GM21360 (cell line): ENCODE results near the gene MRPL24.
"Not testable (repeated sequence)": the region's sequence is repeated elsewhere in the genome, so short reads cannot be mapped to it uniquely, and the experiment has no call there.

Source experiments
- ATAC-seq: cut with Tn5 transposase; IDR thresholded peaks from one replicate; pipeline ENCODE4 v1.9.1; 2021; ENCODE audit warnings: mild to moderate bottlenecking, moderate library complexity; ENCODE audit not compliant: unreplicated experiment

The MRPL24 gene

DNA sequence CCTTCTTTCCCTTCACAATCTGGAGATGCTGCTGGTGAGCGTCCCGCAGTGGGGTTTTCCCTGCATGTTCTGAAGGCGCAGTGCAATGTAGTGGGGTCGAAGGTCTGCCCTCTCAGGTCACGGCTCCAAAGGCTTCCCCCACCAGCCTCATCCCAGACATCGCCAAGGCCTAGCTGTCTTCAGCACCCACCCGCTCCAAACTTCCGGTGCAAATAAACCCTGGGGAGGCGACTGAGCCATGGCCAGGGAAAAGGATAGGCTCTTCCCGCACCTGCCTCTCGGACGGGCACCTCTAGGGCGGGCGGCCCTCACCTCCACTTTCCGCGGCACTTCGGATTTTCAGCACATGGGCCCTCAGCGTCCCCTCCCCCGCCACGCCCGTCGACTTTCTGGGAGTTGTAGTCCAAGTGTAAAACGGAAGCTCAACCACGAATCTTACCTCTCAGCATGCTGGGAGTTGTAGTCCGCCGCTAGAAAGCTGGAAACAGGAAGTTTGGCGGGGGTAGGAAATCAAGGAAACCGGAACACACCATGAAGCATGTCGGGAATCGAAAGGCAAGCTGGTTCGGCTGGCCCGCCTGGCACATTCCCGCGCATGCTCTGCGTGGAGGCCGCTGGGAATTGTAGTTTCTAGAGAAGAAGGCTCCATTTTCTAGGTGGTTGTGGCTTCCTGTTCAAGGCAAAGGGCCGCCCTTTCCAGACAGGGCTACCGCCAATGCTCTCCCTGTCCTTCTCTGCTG lies at the start of gene MRPL24:
MRPL24 (minus strand) TSS at position 348 of the 740 bp plus-strand sequence. CDS start 2,384 bp downstream, outside the sequence.
- ATAC-seq = peak; percentile 77

DNA sequence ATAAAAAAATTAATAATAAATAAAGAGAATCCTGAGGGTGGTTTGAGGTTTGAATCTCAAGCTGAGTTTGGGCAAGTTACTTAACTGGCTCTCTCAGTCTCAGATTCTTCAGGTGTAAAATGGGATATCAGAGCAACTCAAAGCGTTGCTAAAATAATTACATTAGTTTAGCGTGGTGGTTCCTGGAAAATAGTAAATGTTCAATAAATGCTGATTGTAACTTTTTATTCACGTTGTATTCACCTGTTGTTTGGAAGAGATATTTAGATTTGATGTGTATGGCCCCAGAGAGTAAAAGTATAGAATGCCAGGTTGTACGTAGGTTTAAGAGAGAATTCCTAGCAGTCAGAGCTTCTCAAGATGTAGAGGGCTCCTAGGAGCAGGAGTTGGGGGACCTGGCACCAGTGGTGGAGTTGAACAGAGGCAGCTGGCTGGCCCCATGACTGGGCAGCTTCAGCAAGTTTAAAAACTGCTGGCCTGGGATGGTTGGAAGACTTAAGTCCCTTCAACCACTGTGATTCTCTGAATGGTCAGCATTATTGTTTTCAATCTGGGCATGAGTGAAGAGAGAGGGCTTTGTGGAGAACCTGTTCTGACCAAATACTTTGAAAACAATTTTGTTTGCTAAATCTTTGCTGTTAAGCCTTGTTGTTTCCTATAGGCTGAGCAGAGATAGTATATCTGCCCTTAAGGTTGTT lies 48.9 kb upstream of the MRPL24 start:
- ATAC-seq = no peak

DNA sequence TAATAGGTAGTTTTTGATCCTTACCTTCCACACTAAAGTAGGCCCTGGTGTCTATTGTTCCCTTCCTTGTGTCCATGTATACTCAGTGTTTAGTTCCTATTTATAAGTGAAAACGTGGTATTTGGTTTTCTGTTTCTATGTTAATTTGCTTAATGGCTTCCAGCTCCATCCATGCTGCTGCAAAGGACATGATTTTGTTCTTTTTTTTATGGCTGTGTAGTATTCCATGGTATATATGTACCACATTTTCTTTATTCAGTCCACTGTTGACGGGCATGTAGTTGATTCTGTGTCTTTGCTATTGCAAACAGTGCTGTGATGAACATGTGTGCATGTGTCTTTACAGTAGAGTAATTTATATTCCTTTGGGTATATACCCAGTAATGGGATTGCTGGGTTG lies 47.2 kb upstream of the MRPL24 start:
- ATAC-seq = no peak

DNA sequence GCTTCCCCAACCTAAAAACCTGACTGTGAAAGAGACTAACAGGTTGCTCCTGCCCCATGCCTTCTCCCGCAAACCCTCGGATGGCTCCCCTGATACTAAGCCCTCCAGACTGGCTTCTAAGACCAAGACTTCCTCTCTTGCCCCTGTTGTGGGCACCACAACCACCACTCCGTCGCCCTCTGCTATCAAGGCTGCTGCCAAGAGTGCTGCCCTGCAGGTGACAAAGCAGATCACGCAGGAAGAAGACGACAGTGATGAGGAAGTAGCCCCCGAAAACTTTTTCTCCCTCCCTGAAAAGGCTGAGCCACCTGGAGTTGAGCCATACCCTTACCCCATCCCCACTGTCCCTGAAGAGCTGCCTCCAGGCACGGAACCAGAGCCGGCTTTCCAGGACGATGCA lies 45.8 kb upstream of the MRPL24 start:
- no peak for ATAC-seq

DNA sequence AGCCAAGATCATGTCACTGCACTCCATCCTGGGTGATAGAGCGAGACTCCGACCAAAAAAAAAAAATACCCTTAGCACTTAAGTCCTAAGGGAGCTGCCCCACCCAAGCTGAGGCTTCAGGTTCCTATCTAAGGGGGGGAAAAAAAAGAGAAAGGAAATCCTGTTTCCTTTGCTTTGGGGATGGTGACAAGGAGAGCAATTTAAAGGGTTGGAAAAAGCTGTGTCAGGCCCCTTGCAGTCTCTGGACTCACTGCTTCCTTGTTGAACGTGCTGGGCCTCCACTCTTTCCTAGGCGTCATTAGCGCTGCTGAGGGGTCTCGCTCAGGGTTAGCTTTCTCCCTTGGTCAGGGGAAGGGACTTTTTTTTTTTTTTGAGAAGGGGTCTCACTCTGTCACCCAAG lies 44.6 kb upstream of the MRPL24 start:
- ATAC-seq = no peak

DNA sequence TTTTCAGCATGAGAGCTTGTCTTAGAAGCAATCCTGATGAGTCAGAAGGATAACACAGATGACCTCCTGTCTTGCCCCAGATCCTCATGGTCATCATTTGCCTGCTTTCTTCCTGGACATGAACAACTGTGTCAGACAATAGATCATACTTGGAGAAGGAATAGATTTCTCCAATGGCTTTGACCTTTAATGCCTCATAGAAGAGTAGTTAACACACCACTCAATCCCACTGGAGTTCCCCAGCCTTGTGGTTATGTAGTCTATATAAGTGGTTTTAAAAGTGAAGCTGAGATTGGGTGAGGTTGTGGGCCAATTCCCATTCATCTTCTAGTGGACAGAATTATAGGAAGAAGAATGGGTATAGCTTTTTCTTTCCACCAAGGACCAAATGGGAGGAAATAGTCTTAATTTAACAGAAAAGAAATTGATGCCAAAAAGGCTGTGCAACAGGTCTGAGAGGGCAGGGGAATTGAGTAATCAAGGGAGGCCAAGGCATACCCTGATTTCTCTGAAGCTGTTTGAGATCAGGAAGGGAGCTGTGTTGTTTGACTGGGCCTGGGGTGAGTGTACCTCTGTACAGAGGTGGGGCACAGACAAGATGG lies 40.8 kb upstream of the MRPL24 start:
- ATAC-seq = no peak

DNA sequence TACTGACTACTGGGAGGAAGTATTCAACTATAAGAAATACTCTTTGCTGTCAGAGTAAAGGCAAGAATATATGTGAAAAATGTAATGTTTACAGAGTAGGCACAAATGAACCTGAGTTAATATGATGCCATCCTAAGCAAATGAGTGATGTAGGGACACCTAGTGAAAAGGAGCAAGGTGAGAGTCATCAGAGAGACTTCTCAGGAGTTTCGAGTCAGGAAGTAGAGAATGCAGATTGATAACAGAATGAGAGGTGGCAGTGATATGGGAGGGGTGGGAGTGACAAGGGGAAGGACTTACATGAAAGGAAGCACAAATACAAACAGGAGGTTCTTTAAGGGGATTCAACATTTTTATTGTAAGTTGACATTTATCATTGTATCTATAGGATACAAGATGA lies 36.7 kb upstream of the MRPL24 start:
- no peak for ATAC-seq

DNA sequence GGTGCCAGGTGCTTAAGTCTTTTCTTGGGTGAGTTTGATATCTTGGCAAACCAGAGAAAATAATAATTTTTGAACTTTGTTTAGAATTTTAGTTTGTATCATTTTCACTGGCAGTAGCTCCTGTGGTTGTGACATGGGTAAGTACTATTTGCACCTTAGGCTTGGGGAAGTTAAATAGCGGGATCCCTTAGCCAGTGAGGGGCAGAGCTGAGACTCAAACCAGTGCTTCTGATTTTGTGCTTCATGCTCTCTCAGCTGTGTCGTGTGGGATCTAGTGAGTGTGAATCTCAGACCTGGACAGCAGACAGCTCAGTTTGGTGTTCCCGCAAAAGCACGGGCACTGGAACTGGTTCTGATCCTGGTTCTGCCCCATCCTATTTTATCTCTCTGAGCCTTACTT lies 36.1 kb upstream of the MRPL24 start:
- no peak for ATAC-seq

DNA sequence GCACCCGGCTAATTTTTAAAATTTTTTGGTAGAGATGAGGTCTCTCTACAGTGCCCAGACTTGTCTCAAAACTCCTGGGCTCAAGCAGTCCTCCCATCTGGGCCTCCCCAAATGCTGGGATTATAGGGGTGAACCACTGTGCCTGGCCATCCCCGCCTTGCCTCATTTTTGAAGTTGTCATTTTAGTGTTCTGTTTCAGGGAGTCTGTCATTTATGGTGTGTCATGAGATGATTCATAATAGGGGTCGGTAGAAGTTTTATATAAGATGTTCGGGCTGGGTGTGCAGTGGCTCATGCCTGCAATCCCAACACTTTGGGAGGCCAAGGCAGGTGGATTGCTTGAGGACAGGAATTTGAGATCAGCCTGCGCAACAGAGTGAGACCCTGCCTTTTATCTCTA lies 34.9 kb upstream of the MRPL24 start:
- ATAC-seq = no peak

DNA sequence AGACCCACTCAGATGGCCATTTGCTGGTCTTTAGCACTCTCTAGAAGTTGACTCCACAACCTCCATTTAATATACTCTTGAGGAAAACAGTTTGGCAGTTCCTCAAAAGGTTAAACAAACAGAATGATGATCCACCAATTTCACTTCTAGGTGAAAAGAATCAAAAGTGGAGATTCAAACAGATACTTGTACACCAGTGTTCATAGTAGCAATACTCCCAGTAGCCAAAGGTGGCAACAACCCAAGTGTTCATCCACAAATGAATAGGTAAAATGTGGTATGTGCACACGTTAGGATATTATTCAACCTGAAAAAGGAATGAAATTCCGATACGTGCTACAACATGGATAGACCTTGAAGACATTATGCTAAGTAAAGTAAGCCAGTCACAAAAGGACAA lies 32.7 kb upstream of the MRPL24 start:
- ATAC-seq = no peak

DNA sequence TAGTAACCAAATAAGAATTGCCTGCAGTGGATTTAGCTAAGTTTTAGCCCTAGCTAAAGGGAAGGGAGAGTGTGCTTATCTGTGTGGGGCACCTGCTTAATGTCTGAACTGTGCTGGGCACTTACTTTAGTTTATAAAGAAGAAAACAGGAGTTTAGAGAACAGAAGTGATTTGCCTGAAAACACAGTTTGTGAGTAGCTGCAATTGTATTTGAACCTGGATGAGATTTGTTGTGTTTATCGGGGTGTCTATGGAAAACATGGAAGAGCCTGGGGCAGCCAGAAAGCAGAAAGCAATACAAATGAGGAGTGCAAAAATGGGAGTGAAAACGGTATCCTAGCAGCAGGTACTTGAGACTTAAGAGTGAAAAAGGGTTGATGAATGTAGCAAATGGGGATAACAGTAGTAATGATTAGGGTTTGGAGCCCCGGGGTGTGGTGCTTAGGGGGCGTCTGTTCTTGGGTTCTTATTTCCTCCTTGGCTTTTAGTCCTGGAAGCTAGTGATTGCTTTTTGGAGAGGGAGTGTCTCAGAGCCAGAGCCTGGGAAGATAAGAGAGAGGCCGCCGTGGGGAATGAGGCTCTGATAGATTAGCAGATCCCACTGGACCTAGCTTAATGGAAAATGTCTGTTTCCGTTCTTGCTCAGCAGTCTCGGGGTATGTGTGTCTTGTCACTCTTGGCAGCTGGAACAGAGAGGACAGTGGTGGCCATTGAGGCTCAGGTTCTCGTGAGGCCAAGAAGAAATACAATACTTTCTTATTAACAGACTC lies 32.0 kb upstream of the MRPL24 start:
- ATAC-seq = no peak

DNA sequence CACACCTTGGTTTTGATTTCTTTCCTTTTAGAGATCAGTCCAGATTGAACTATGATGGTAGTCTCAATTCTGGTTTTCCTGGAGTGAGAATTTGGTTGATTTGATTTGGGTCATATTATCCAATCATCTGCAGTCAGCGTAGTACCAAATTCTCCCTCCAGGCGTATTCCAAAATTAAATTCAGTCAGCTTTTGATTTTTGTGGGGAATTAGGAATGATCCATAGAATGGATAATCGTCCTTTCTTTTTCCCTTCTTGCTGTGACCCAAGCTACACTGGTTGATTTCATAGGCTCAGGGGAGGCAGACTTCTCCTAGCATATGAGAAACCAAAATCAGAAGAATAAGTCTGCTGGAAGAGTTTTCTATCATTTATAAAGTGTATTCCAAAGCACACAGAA lies 31.3 kb upstream of the MRPL24 start:
- no peak for ATAC-seq

DNA sequence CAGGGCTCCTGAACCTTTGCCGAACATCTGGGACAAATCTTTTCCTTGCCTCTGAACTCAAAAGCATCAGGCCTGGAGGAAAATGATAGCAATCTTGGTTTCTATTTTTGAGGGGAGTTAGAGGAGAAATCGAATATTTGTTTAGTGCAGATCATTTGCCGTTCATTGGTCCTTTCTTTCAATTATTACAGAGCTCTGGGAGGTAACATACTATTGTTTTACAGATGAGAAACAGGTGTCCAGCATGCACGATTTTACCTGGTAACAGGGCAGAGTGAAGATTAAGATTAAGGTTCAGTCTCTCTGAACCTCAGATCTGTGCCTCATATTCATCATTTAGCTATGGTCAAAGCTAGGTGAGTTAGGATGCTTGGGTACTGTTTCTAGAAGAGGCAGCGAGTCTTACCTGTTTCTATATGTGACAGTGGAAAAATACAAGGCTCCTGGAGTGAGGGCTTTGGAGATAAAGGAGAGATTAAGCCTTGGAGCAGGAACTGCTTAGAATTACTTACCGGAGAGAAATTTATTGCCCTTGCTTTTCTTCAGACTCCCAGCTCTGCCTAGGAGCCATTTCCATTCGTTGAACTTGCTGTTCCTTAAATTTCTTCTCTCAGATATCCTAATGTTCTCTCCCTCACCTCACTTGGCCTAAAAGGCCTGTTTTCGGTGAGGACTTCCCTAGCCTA lies 27.9 kb upstream of the MRPL24 start:
- no peak for ATAC-seq

DNA sequence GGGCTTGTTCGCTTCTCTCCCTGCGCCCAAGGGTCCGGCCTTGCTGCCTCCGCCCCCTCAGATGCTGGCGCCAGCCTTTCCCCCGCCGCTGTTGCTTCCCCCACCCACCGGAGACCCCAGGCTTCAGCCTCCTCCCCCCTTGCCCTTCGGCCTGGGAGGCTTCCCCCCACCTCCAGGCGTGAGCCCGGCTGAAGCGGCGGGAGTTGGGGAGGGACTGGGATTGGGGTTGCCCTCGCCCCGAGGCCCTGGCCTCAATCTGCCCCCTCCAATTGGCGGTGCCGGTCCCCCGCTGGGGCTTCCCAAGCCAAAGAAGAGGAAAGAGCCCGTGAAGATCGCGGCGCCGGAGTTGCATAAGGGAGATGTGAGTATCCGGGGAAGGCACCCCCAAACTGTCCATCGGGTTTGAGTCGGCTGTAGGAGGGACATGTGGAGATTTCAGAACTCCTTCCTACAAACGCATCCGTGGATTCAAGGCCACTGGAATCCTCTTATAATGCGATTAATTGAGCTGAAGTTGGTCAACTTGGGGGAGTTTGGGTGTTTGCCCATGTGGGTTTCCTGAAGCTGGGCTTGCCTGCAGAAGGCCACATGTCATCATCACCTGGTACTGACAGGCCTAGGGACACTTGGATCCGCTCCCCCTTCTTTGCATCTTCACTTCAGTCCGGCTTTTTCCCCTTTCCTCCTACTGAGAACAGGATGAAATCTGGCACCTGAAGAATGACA lies 27.2 kb upstream of the MRPL24 start:
- ATAC-seq = no peak

DNA sequence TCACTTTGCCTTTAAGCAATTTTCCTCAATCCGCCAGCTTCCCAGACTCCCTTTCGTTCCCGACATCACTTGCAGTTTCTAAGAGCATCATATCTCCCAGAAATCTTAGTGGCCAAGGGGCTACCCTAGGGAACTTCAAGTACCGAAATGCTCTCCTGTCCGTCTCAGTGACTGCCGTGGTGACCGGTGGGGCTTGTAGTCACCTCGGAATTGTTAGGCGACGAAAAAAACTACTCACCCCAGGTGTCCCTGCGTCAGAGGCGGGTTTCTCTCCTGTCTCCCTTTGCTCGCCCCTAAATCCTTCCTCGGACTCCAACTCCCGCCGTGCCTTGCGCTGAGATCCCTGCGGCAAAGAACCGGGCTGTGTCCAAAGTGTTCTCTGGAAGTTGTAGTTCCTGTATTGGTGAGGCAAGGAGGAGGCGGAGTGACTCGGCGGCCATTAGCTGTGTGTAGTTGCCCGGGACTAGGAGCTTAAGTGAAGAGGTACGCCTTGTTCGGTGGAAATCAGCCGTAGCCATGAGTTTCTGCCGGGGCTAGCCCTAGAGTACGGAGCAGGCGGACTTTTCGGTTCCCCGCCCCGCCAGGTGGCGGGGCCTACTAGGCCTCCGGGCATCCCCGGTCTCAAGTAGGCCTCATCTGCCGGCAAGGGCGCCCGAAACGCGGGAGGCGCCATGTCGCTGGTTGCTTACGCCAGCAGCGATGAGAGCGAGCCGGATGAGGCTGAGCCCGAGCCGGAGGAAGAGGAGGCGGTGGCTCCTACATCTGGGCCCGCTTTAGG lies 26.4 kb upstream of the MRPL24 start, which contains the start of gene PRCC:
PRCC (plus strand) TSS at position 435 of the 778 bp plus-strand sequence; CDS start at position 672, 237 bp downstream.
- ATAC-seq = peak; percentile 81

DNA sequence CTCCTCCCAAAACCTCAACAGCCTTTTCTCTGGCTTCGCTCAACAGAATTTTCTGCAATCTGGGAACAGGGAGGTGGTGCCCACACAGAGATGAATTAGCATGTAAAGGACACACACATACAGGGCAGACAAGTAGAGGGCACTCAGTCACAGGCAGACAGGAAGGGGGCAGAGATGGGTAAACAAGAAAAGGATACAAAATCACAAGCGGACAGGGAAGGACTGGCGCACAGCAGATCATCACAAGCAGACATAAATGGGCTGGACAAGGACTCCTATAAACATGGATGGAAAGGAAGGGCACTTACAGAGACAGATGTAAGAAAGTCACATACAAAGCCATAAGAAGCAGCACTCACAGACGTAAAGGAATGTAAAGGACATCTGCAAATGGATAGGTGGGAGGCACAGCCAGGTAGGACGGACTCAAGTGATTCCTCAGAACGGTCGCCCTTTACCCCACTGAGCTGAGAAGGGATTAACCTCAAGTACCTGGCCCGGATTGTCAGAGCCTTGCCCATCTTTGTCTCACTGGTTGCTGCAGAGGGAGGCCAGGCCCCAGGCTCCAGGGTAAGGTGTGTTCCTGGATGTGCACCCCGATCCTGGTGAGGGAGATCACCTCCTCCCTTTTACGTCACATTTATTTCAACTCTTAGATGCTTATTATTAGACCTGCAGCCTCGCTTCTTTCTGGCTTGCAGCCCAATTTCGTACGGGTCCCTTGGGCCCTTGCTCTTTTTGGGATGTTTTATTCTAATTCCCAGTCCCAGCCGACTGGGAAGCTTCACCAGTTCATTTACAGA lies 25.6 kb upstream of the MRPL24 start:
- ATAC-seq = peak; percentile 16

DNA sequence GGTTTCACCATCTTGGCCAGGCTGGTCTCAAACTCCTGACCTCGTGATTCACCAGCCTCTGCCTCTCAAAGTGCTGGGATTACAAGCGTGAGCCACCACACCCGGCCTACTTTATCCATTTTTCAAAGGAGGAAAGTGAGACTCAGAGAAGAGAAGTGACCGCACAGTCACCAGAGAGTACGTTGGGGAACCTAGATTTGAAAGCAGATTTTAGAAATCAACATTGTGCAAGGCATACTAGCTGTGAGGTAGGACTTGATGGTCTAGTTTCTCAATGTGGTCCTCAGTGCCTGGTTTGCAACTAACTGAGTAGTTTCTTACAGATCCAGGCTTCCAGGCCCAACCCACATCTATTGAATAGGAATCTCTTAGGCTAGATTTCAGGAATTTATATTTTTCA lies 24.8 kb upstream of the MRPL24 start:
- ATAC-seq = no peak

DNA sequence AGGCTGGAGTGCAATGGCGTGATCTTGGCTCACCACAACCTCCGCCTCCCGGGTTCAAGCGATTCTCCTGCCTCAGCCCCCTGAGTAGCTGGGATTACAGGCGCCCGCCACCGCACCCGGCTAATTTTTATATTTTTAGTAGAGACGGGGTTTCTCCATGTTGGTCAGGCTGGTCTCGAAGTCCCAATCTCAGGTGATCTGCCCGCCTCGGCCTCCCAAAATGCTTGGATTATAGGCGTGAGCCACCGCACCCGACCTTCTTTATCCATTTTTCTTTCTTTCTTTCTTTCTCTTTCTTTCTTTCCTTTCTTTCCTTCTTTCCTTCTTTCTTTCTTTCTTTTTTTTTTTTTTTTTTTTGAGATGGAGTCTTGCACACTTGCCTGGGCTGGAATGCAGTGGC lies 24.2 kb upstream of the MRPL24 start:
- not testable (repeated sequence) for ATAC-seq

DNA sequence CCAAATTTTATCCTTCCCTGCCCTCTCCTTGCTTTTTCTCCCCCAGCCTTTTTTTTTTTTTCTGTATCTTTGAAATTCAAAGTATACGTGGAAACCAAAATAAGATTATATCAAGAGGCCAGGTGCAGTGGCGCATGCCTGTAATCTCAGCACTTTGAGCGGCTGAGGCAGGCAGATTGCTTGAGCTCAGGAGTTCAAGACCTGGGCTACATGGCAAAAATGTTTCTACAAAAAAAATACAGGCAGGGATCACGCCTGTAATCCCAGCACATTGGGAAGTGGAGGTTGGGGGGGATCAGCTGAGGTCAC lies 19.9 kb upstream of the MRPL24 start:
- ATAC-seq = no peak
